ENCODE measurements around the gene PKP2.
"Not testable (repeated sequence)": the region's sequence is repeated elsewhere in the genome, so short reads cannot be mapped to it uniquely, and the experiment has no call there.

The PKP2 gene

GRCh38 chr12:32895688-32896431 is 717 bp downstream of the PKP2 start:
- no peak for DNase-seq

DNA sequence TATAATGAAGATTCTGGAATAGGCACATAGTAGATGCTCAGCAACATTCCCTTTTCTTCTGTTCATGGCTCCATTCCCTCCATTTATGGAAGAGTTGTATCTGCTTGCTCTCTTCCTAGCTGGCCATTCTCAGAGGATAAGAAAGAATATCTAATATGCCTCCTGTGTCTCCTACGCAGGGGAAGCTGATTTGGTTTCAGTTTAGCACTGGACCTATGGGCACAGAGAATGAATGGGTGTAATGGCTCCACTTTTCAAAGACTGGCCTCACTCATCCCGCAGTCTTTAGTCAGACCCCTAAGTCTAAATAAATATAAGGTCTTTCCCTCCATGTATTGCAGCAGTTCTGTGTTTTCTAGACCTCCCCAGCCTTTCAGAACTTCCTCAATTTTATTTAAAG is 2.0 kb downstream of the PKP2 start:
- no peak for DNase-seq

DNA sequence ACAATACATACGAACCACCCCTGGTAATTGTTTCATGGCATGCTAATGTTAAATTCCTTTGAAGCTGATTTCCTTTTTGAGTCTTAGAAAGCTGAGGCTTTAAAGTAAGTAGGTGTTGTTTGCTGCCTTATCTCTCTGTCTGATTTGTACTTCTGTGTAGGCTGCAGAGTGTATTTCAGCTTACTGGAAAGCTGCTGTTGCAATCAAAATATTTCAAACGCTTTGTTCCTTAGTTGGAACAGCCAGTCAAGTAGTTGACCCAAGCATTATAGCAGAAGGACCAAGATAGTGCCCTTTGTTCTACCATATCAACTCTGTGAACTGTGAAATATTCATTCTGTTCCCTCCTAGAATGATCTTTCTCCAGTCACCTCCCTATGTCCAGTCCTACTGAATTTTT is 3.1 kb downstream of the PKP2 start:
- no peak for DNase-seq

DNA sequence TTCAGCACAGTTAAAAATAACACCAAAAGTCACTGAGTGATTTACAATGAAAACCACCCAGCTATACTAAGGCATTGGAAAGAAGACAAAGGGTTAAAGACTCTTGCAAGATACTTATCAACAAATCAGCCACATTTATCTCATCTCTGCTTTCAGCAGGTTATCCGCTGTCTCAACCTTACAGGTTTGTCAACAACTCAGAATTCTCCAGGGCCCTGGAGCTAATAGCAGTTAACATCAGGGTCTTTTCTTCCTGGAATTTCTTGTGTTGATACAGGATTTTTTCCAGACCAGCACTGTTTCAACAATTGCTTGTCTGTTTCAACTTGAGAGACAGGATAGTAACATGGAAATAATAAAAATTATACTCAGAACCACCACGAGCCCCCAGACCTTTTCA is 3.5 kb downstream of the PKP2 start:
- no peak for DNase-seq

DNA sequence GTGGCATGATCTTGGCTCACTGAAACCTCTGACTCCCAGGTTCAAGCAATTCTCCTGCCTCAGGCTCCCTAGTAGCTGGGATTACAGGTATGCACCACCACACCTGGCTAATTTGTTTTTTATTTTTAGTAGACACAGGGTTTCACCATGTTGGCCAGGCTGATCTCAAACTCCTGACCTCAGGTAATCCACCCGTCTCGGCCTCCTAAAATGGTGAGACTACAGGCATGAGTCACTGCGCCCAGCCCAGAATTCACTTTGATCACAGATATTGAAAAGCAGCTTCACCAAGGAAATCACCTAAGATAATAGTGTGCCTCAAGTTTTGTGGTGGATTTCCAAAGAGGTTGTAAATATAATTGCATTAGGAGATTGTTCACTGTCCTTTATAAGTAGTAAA is 4.2 kb downstream of the PKP2 start:
- DNase-seq, result not testable (repeated sequence)

DNA sequence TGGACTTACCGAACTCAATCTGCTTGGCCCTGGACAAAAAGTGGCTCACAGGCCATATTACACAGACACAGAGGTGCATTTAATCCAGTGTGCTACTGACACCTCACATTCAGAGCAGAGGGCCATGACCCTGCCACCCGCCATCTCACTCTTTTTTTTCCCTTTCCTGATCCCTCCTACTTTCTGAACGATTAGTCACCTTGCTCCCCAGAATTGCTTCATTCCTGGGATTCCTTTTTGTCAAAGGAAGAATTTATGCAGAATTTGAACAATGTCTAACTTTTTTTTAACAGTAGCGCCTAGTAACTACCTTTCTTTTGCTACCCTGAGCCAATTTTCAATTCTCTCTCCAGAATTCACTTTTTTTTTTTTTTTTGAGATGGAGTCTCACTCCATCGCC is 4.6 kb downstream of the PKP2 start:
- no peak for DNase-seq

- no peak for DNase-seq
Measured at GRCh38 chr12:32891526-32891925, 5.1 kb downstream of the PKP2 start.

DNA sequence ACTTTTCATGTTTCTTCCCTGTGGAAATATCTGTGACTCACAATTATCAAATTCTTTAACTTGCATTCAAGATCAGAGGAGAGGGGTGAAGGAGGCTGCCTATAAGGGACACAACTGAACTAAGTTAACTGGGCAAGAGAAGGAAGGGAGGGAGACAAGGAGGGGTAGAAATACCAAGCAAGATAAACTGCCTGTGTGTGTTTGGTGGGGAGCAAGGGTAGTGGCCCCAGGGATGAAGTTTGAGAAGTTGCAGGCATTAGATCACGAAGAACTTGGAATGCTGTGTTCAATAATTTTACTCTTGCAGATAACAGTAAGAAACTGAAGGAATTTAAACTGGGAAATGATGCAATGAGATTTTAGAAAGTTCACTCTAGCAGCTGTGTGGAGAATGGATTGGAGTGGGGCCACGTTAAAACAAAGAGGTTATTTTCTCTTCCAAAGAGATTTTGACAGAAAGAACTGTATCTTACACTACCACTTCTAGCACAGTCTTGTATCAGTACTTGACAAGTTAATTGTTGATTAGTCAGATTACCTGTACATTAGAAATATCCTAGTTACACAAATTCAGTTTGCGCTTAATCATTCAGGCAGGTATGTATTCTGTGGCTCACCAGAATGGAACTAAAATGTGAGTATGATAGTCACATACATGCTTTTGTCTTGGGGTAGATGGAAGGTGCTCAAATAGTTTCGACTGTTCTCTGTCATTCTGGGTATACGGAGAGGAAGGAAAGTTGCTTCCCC is 7.4 kb downstream of the PKP2 start:
- DNase-seq, result no peak

- no peak for DNase-seq
Measured at GRCh38 chr12:32887058-32887457, 9.5 kb downstream of the PKP2 start.

- DNase-seq, result no peak
Measured at GRCh38 chr12:32885831-32886230, 10.7 kb downstream of the PKP2 start.

- DNase-seq, result no peak
Measured at GRCh38 chr12:32884962-32885361, 11.6 kb downstream of the PKP2 start.

- no peak for DNase-seq
Measured at GRCh38 chr12:32881702-32882101, 14.9 kb downstream of the PKP2 start.

DNA sequence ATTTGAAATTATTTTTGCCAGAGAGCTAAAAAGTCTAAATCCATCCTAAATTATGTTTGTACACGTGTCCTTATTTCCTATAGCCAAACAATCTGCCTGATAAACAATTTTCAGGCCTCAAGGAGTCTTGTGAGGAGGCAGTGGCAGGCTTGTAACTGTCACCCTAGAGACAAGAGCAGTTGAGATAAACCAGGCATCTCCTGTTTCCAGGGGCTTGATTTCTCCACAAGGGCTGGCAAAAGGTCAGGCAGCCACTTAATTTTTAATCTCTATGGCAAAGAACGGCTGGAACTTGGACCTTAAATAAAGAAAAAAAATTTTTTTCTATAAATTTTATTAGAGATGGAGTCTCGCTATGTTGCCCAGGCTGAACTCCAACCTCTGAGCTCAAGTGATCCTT is 15.5 kb downstream of the PKP2 start:
- no peak for DNase-seq

GRCh38 chr12:32879066-32879465 is 17.5 kb downstream of the PKP2 start:
- not testable (repeated sequence) for DNase-seq

GRCh38 chr12:32877601-32878459 is 18.7 kb downstream of the PKP2 start:
- no peak for DNase-seq

GRCh38 chr12:32876004-32876403 is 20.6 kb downstream of the PKP2 start:
- no peak for DNase-seq

DNA sequence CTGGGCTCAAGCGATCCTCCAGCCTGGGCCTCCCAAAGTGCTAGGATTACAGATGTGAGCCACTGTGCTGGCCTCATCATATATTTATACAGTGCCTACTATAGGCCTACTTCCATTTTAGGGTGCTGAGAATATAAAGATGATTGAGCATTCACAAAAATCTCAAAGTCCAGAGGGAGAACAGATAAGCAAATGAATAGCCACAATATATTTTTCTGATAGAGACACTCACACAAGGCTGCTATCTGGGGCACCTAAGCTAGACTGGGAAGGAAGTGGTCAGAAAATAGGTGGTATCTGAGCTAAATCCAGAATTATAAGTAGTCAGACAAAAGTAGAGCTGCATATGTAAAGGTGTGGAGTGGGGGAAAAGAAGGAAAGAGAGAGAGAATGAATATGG is 21.6 kb downstream of the PKP2 start:
- no peak for DNase-seq

DNA sequence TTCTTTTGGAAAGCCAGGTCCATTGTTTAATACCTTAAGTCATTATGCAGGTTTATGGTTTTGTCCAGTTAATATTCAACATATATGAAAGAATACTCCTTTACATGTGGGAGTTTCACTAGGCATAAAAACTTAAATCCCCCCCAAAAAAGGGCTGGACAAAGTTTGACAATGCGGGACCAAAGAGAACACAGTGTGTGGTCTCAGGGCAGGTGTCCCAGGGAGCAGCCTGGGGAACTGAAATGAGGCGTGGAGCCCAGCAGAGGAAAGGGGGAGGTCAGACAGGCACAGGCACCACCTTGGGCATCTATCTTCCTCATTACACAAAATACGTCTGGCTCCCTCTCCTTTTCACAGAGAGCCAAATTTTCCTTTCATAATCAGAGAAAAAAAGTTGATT is 22.5 kb downstream of the PKP2 start:
- DNase-seq, result no peak

DNA sequence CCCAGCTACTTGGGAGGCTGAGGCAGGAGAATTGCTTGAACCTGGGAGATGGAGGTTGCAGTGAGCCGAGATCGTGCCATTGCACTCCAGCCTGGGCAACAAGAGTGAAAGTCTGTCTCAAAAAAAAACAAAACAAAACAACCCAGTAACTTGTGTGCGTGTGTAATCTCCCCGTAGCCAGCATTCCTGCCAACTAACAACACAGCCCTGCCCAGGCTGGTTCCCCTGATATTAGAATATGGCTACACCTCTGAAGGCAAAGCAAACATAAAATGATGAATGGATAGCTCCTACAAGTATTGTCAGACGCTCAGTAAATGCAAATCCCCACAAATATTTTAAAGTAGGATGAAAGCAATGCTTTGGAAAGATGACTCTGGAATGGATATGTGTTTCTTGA is 24.2 kb downstream of the PKP2 start:
- DNase-seq, result not testable (repeated sequence)

DNA sequence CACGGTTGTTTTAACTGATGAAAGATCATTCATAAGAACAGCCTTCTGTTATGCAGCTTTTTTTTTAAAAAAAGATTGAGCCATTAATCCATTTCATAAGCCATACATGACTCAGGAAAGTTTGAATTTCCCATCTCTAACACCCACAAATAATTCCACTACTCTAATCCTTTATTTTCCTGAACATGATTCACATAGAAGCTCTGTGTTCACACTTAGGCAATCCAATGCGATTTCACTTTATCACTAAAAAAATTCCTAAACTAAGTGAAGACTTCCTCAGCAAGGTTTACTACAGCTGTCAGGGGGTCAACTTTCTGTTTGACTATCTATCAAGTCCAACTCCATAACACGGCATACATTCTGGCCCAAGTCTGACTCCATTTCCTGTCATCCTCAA is 25.9 kb downstream of the PKP2 start:
- no peak for DNase-seq

DNA sequence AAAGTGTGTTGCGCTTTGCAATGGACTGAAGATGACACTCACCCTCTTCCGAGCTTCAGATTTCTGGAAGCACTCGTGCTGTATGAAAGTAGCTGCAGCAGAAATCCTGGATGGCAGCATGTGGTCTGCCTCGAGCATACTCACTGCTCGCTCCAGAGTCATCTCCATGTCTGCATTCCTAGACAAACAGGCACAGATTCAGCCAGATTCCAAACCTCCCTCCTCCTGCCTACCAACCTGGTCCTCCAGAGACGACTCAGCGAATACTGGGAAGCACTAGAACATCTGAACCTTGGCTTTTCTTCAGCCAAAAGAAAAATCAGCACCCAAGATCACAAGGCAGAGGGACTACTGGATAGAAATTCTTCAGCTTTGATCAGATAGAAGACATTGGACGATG is 27.7 kb downstream of the PKP2 start:
- no peak for DNase-seq

GRCh38 chr12:32864731-32865130 is 31.8 kb downstream of the PKP2 start:
- no peak for DNase-seq

- no peak for DNase-seq
Measured at GRCh38 chr12:32863128-32863527, 33.4 kb downstream of the PKP2 start.

DNA sequence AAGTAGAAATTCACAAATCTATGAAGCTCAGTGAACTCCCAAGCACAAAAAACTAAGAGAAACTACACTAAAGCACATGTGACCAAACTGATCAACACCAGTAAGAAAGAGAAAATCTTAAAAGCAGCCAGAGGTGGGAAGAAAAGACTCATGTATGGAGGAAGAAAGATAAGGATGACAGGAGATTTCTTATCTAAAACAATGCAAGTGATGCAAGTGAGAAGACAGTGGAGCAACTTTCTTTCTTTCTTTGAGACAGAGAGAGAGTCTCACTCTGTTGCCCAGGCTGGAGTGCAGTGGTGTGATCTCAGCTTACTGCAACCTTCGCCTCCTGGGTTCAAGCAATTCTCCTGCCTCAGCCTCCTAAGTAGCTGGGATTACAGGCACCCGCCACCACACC is 34.9 kb downstream of the PKP2 start:
- DNase-seq, result not testable (repeated sequence)

Measured in activated CD4-positive, CD25-positive, alpha-beta regulatory T cell (primary cell).